Activated CD4-positive, alpha-beta T cell treated with anti-CD3 and anti-CD28 coated beads, Interleukin-10, Interleukin-2, amounts not matched to agents 100 ng/mL and 50 ng/mL, durations not matched to agents 16 hours and 8 hours (primary cell): ENCODE measurements around the gene DOK5.
A peak's percentile ranks its signal among the peaks of the same experiment; 100 is the strongest.
"Not testable (repeated sequence)": the region's sequence is repeated elsewhere in the genome, so short reads cannot be mapped to it uniquely, and the experiment has no call there.

Experiments used
- DNase-seq: peaks from one replicate; pipeline ENCODE4 v3.0.0-alpha.2; 2020

Gene DOK5

DNA sequence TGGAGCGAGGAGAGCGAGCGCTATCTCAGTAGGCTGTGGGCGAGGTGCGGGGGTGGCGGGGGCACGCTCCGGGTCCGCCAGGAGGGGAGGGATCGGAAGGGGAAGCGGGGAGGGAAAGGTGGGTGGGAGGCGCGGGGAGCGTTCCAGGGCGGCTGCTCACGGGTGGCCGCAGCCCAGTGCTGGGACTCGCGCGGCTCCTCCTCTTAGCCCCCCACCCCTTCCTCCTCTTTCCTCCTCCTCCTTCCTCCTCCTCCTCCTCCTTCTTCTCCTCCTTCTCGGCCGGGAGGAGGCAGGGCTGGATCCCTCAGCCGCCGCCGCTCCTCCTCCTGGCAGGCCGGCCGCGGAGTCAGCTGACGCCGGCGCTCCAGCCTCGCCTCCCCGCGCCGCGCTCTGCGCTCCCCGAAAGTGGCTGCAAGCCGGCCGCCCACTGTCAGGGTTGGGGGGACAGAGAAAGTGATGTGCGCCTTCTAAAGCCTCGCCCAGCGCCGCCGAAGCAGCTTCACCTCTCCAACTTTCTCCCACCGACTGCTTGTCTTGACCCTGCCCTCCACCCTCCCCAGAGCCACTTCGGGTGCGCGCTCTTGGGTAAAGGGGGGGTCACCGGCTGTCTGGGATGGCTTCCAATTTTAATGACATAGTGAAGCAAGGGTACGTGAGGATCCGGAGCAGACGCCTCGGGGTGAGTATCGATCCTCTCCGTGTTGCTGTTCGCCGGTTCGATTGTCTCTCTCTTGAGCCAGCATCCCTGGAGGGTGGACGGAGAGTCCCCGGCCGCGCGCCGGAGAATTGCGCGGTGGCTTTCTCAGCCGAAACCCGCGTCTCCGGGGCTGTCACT is at the start of gene DOK5:
Gene DOK5, plus strand, starts transcription at position 260 of the 835 bp plus-strand sequence. Its CDS starts 354 bp downstream, at position 614.
- DNase-seq = peak; percentile 1

DNA sequence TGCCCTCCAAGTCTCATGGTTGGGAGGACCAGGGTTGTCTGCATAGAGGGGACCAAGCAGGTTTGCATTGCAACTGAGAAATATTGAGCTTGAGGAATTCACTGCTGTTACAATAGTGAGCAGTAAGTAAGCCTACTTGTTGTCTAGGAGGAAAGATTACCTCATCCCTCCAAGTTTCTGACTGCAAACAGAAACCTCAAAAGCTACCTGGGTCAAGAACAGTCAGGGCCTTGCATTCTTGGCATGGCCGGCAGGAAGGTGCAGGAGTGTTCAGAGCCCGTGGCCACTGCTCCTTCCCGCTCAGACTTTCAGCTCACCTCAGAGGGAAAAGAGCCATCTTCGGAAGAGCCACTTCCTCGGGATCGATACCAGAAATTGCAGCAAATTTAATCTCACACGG is 46.0 kb upstream of the DOK5 start:
- no peak for DNase-seq

DNA sequence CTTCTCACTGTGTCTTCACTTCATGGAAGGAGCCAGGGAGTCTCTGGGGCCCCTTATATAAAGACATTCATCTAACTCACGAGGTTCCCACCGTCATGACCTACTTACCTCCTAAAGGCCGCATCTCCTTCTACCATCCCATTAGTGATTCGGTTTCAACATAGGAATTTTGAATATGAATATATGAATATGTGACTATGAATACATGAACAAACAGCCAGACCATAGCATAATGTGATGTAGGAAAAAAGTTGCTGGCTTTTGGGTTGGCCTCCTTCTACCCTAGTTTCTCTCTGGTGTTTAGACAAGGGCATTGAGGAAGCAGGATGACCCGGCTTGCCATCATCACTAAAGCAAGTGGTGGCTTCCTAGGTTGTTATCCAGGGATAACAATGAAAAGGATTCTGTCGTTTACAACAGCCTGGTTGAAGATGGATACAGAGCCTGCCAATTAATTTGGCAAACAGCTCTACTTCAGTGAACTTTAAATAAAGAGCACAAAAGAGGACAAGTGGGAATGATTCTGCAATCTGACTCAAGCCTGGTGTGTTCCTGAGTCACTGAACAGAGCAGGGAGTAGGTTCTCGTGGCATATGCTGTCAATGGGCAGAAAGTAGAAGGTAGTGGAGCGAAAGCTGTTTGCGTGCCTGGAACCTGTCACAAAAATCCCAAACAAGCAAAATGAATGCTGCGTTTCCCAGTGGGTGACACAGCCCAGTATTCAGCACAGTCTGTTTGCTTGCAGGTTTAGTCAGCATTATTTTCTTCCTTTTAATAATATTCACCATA is 44.0 kb upstream of the DOK5 start:
- no peak for DNase-seq

DNA sequence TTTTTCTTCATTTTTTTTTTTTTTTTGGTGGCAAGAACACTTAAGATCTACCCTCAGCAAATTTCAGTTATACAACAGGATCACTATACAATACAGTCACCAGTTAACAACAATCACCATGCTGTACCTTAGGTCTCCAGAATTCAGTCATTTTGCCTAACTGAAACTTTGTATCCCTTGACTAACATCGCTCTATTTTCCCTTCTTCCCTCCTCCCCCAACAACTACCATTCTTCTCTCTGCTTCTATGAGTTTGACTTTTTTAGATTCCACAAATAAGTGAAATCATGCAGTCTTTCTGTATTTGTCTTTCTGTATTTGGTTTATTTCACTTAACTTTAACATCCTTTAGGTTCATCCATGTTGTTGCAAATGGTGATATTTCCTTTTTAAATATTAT is 42.4 kb upstream of the DOK5 start:
- DNase-seq = no peak

DNA sequence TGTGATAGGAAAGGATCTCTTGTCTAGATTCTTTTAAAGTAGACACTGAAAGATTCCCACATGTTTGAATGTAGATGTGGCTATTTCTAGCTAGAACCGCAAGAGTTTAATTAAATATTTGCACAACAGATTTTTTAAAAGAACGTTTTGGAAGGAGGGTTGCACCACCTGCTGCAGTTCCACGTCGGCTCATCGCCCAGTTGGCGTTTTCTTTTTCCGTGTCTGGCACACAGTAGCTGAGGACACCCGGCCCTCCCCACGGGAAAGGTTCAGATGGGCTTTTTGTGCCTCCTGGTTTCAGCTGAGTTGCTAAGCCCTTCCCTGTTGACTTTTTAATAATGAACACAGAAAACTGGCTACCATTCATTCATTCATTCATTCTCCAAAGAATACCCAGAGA is 41.8 kb upstream of the DOK5 start:
- DNase-seq = no peak

DNA sequence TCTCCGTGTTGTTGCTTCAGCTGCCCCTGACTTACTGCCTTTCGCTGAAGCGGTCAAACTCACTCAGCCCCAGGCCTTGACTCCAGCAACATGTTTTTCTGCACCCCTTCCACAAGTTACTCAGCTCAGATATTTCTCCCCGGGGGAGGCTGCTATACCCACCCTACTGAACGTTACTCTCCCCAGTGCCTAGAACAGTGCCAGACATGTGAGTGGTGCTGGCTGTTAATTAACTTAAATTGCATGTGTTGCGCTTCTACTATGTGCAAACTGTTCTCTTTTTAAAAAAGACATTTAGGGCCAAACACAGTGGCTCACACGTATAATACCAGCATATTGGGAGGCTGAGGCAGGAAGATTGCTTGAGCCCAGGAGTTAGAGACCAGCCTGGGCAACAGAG is 41.2 kb upstream of the DOK5 start:
- DNase-seq = no peak

DNA sequence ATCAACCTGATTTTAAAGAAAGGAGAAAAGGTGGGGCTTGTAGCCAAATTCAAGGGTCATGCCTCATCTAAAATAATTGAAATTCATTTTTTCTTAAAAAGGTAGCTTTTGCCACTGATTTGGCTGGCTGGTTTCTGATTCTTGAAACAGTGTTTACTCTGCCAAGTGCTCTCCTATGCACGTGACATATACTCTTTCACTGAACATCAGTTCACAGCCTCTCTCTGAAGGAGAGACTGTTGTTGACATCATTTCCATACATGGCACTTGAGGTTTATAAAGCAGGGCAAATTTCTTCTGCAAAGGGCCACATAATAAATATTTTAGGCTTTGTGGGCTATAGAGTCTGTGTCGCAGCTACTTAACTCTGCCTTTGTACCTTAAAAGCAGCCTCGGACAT is 40.4 kb upstream of the DOK5 start:
- no peak for DNase-seq

DNA sequence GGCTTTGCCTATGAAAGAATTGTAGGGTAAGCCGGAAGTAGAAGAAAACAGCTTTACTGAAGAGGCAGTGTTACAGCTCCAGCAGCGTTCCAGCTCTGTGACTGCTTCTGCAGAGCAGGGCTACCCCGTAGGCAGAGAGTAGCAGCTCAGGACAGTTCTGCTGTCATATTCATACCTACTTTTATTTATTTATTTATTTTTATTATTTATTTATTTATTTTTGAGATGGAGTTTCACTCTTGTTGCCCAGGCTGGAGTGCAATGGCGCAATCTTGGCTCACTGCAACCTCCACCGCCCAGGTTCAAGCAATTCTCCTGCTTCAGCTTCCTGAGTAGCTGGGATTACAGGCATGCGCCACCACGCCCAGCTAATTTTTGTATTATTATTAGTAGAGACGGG is 39.0 kb upstream of the DOK5 start:
- not testable (repeated sequence) for DNase-seq

DNA sequence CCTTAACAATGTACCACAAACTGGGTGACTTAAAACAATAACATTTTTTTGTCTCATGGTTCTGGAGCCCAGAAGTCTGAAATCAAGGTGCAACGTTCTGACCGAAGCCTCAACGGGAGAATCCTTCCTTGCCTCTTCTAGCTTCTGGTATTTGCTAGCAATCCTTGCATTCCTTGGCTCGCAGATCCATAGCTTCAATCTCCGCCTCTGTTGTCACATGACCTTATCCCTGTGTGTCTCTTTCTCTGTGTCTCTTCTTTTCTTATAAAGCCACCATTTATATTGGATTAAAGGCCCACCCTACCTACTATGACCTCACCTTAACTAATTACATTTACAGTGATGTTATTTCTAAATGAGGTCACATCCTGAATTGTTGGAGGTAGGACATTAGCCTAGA is 37.2 kb upstream of the DOK5 start:
- DNase-seq = no peak

DNA sequence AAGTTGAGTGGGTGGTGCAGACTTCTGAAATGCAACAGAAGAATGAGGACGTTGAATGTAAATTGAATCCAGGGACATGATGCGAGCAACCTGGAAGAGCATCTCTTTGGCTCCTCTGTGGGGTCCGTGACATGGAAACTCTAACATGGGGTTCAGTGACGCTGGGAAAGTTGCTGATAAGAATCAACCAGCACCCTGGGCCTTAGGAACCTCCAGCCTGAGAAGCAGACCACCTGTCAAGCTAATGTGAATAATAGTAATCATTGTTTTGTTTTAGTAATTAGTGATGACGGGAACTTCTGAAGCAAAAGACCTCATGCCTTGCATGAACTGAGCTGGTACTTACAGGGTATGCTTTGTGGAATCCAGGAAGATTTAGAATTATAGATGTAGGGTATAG is 25.2 kb upstream of the DOK5 start:
- DNase-seq = no peak

DNA sequence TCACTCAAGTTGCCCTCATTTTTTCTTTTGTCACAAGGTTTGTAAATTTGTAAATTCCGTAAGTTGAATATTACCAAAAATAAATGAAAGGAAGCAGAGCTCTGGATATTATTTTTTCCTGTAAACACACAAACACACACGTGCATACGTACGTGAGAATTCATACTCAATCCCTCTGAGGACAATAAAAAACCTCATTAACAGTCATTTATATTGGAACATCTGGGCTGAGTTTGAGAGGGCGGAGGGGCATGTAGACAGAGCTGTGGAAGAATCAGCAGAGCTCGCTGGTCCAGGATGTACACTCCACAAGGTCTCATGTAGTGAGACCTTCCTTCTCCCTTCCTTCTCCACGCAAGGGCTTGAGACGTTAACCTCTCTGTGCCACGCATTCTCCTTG is 24.2 kb upstream of the DOK5 start:
- no peak for DNase-seq

DNA sequence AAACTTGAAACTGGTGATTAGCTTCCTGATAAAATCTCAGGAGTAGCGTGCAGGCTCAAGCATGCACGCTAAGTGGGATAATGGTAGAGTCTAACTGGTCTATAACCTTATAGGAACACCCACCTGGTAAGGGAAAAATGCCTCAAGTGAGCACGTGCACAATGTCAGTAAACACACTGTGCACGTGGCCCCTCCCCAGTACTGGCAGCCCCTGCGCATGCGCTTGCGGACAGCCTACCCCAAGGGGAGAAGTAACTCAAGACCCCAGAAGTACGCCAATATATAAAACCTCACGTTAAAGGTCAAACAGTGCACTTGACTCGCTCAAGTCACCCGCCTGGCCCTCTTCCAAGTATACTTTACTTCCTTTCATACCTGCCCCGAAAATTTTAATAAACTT is 23.1 kb upstream of the DOK5 start:
- no peak for DNase-seq

DNA sequence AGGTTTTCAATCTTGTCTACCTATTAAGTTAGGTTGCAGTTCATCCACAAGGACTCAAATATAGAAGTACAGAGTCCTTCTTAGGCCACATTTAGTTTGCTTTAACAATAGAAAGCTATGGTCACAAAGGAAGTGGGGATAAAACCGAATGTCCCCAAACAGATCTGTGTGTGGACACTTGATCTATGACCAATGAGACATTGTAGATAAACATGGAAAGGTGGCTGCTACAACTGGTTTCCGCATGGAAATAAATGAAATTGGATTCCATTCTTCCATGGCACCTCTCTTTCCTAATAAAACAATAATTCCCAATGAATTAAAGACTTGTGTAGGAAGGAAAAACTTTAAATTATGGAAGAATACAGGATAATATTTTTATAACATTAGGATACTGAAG is 20.4 kb upstream of the DOK5 start:
- no peak for DNase-seq

DNA sequence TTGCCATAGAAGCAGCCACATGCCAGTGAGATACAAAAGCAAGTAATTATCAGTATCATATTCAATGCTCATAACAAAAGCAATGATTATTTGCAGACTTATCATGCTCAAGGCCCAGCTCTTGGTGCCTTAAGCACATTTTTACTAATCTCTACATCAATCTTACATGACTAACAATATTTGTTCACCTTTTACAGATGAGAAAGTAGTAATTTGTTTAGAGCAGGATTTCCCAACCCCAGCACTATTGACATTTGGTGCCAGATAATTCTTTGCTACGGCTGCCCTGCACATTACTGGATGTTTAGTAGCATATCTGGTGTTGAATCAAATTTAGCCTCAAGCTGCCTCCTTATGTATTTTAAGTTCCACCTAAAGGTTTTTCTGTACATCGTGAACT is 19.0 kb upstream of the DOK5 start:
- DNase-seq = no peak

DNA sequence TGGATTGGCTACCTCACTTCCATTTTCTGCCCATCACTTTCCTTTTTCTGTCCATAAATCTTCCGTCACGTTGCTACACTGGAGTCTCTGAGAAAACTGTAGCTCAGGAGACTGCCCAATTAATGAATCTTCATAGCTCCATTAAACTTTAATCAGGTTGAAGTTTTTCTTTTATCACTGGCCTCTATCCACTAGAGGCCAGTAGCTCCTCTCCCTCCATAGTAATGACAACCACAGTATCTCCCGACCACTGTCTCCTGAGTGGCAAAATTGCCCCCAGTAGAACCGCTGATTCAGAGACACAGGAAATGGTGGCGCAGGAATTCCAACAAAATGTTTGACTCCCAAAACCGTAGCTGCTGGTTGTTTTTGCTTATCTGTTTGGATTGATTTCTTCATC is 18.4 kb upstream of the DOK5 start:
- DNase-seq = no peak

DNA sequence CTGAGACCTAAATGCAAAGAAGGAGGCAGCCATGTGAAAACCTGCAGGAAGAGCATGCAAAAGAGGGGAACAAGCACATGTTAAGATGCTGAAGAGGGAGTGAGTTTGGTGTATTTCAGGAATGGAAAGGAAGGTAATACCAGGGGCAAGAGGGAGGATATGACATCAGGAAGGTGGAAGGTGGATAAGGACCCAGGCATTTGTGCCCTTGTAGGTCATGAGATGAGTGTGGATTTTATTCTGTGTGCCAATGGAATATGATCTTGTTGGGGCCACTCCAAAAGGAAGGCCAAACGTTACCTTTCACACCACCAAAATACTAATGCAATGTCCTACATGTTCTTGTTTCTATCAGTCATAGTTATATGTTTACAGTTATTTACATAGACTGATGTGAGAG is 17.2 kb upstream of the DOK5 start:
- DNase-seq = no peak

DNA sequence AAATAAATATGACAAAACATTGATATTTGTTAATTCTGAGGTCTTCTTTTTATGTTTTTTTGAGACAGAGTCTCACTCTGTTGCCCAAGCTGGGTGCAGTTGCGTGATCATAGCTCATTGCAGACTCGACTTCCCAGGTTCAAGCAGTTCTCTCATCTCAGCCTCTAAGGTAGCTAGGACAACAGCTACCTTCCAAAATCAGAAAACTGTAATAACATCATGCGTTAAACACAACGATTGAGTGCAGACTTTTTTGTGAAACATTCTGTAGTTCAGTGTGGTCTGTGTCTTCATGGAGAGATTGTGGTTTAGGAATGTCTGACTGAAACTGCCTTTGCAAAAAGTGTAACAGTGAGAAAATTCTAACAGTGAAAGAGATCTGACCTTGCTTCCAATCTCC is 16.1 kb upstream of the DOK5 start:
- no peak for DNase-seq

DNA sequence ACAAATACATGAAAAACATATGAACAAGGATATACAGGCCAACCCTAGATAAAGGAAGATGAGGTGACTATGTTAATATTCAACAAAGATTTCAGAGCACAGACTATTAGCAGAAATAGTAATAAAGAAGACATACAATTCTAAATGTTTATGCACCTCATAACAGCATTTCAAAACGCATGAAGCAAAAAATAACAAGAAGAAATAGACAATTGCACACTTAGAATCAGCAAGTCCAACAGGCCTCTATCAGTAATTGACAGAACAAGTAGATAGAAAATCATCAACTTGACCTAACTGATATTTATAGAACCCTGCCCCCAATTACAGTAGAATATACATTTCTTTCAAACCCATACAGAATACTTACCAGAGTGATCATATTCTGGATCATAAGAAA is 11.4 kb upstream of the DOK5 start:
- DNase-seq = no peak

DNA sequence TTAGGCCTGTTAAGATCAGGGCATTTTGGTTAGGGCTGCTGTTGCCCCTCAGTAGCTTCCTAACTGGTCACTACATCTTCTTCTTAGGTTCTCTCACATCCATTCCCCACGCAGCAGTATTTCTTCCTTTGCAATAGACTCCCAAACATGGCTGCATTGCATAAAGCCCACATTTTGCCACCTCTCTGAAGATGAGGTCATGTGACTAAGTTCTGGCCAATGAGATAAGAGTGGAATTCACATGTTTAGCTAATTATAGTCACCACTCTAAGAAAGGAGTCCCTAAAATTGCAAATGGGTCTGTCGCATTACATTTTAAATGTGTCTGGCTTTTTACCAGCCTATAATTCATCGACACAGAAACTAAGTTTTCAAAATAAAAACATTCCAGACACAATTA is 9.3 kb upstream of the DOK5 start:
- no peak for DNase-seq

DNA sequence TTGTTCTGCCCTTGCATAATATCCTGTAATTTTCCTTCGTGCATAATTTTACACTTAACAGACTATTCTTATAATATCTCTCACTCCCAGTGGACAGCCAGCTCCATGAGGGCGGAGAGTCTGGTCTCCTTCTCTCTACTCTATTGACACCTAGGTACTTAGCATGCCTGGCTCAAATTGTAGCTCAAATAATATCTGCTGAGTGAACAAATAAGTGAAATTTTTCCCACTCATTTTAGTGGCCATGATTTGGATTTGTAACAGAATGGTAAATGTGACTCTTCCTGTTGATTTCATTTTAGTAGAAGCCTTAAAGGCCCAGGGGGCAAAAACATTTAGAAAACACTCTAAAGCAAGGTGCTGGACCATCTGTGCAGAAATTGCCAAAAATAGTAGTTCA is 7.8 kb upstream of the DOK5 start:
- no peak for DNase-seq

DNA sequence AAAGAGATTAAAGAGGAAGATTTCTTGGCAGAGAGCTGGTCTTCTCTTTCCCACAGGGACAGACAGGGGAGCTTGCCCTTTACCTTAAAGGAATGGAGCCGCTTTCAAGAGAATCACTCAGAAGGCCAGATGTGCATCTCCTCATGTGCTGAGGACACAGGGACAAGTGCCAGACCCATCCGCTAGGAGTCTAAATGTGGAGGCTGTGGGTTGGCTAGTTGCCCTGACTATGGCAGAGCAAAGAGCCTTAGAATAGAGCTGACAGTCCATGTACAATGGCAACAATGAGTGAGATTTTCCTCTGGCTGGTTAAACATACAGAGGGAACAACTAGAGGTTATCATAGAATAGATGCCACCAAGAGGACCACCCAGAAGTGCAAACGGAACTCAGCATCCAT is 7.3 kb upstream of the DOK5 start:
- DNase-seq = no peak

DNA sequence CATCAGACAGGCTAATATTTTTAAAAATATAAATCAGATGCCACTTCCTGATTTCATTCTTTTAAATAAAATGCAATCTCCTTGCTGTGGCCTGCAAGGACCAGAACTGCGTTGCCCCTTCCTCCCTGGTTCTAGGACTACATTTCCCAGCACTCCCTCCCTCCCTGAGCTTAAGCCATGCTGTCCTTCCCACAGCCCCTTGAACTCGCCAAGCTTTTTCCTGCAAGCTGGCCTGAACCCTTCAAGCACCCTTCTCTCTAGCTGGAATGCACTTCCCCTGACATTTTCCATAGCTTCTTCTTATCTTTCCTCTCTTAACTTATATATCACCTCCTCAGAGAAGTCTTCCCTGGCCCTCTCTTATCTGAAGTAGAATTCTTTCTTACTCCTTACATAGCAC is 6.1 kb upstream of the DOK5 start:
- no peak for DNase-seq

DNA sequence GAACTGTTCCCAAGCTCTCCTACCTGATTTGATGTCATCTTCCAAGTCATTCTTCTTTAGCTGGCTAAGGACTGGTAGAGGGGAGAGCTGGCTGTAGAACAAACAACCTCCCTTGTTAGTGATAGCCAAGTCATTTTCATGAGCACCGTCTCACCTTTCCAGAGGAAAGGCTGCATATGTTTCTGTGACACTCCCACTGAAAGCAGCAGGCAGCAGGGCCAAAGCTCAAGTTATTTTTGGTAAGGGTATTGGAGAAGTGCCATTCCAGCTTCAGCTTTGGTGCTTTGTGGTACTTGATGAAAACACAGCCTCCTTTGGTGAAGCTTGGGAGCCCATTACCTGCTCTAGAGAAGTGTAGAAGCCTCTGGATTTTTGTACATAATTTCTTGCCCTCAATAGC is 5.4 kb upstream of the DOK5 start:
- no peak for DNase-seq

DNA sequence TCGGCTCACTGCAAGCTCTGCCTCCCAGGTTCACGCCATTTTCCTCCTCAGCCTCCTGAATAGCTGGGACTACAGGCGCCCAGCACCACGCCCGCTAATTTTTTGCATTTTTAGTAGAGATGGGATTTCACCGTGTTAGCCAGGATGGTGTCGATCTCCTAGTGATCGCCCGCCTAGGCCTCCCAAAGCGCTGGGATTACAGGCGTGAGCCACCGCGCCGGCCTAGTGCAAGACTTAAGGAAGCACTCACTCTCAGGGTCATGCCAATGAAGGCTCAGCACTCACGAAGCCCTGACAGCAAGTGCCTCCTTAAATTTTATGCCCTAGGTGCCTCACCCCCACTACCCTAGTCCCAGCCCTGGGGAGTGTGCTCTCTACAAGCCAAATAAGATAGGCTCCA is 4.7 kb upstream of the DOK5 start:
- no peak for DNase-seq

DNA sequence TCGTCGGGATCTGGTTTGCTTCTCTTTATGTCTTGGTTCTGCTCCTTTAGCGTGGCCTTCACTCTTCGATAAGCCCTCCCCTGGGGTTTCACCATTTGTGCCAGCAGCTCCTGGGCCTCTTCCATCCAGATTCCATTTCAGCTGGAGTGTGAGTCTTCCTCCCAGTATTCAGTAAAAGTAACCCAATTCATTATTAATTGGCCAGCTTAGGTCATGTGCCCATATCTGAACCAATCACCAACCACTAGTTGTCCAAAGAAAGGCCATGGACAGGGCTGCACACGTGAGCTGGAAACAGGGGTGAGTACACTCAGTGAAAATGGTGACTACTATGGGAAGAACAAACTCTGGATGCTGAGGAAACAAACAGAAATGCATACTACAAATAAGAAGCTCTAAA is 2.8 kb upstream of the DOK5 start:
- no peak for DNase-seq
